Activated T-helper 1 cell treated with Interleukin-2 at 50 U/mL for 16 hours (primary cell): Measurements from ENCODE around the gene CCDC106.

Experiments used
- DNase-seq: peaks from one replicate; pipeline ENCODE4 v3.0.0-alpha.2; 2020; ENCODE audit warnings: low read depth

Gene CCDC106

GRCh38 chr19:55614711-55615542, 33.1 kb upstream of the CCDC106 start:
- no peak for DNase-seq

GRCh38 chr19:55615543-55616394, 32.2 kb upstream of the CCDC106 start:
- no peak for DNase-seq

- DNase-seq = no peak
Measured at GRCh38 chr19:55616395-55616875, 31.6 kb upstream of the CCDC106 start.

- no peak for DNase-seq
Measured at GRCh38 chr19:55617426-55617825, 30.6 kb upstream of the CCDC106 start.

GRCh38 chr19:55618426-55618825, 29.6 kb upstream of the CCDC106 start:
- DNase-seq = no peak

GRCh38 chr19:55619286-55619685, 28.7 kb upstream of the CCDC106 start:
- no peak for DNase-seq

GRCh38 chr19:55620410-55621204, 27.4 kb upstream of the CCDC106 start:
- DNase-seq = no peak

- no peak for DNase-seq
Measured at GRCh38 chr19:55621205-55621672, 26.8 kb upstream of the CCDC106 start.

- DNase-seq = no peak
Measured at GRCh38 chr19:55621673-55622231, 26.3 kb upstream of the CCDC106 start.

- DNase-seq = no peak
Measured at GRCh38 chr19:55622242-55622969, 25.6 kb upstream of the CCDC106 start.

- no peak for DNase-seq
Measured at GRCh38 chr19:55623130-55623529, 24.9 kb upstream of the CCDC106 start.

- DNase-seq = no peak
Measured at GRCh38 chr19:55623561-55623960, 24.5 kb upstream of the CCDC106 start.

GRCh38 chr19:55624109-55625003, 23.7 kb upstream of the CCDC106 start, which contains the start of gene ZNF784:
Gene ZNF784 (minus strand): TSS chr19:55624566. CDS start chr19:55624561, 5 bp downstream.
- peak; percentile 88 for DNase-seq

- DNase-seq = no peak
Measured at GRCh38 chr19:55625004-55625326, 23.0 kb upstream of the CCDC106 start.

GRCh38 chr19:55626350-55626749, 21.7 kb upstream of the CCDC106 start:
- DNase-seq = peak; percentile 31

GRCh38 chr19:55632463-55632834, 15.6 kb upstream of the CCDC106 start:
- DNase-seq = peak; percentile 62

- DNase-seq = no peak
Measured at GRCh38 chr19:55633861-55634260, 14.2 kb upstream of the CCDC106 start.

GRCh38 chr19:55635334-55635717, 12.7 kb upstream of the CCDC106 start:
- DNase-seq = no peak

GRCh38 chr19:55635856-55636440, 12.1 kb upstream of the CCDC106 start:
- DNase-seq = no peak

- DNase-seq = no peak
Measured at GRCh38 chr19:55636723-55637122, 11.3 kb upstream of the CCDC106 start.
